Esophagus squamous epithelium (tissue), 5 donors: ENCODE results near the gene KLK12. TPM values are rescaled to one million over a fixed set of nuclear protein-coding genes. Genes with fewer than 3 reads are reported as not detected.

Experiments
- DNase-seq: peaks from one replicate; lab custom pipeline; 2025; lab: John Stamatoyannopoulos, UW
- H3K27ac ChIP-seq, 4 donors: fragments of 200-600 bp; sonication (generic); one replicate each; pipeline ENCODE4 v1.5.1; 2016 to 2019; ENCODE audit warnings: mild to moderate bottlenecking in 1 of 4
- H3K27me3 ChIP-seq, 4 donors: fragments of 200-600 bp; sonication (generic); 1 replicate in 3 of 4; 2 replicates in 1 of 4; pipeline versions ENCODE4 v1.5.1 to v1.6.0; 2017 to 2021; ENCODE audit warnings: antibody characterized with exemption in 1 of 4
- H3K36me3 ChIP-seq, 3 donors: fragments of 200-600 bp; sonication (generic); one replicate each; pipeline ENCODE4 v1.5.1; 2016 to 2019
- H3K4me1 ChIP-seq, 3 donors: fragments of 200-600 bp; sonication (generic); one replicate each; pipeline ENCODE4 v1.5.1; 2017 to 2019
- H3K4me3 ChIP-seq, 4 donors: fragments of 200-600 bp; sonication (generic); 1 replicate in 3 of 4; 2 replicates in 1 of 4; pipeline ENCODE4 v1.5.1; 2016 to 2019; ENCODE audit warnings: mild to moderate bottlenecking in 2 of 4, moderate library complexity in 1 of 4
- H3K9me3 ChIP-seq, 3 donors: fragments of 200-600 bp; sonication (generic); one replicate each; pipeline ENCODE4 v1.5.1; 2016 to 2019
- POLR2A ChIP-seq, 4 donors: fragments of 450-650 bp; IDR thresholded peaks; one replicate each; pipeline ENCODE4 v1.6.1; 2017; ENCODE audit warnings: antibody characterized with exemption in 4 of 4, mild to moderate bottlenecking in 4 of 4, moderate library complexity in 3 of 4
- WGBS, 2 donors: methylation state at CpG; one replicate each; pipeline ENCODE4 v1.1.5; 2018; 5-methylcytosine and 5-hydroxymethylcytosine counted together
- intact Hi-C: fragments of 100-400 bp; cut with DNase I; formaldehyde crosslinking; loops from one replicate; pipeline ENCODE4 v1.15.0; 2022
- total RNA-seq, 4 donors: library from RNA; depleted of rRNA; stranded (reverse); fragments of >200 nt; gene quantifications; one replicate each; pipeline ENCODE4 v1.1.0, GENCODE V29; 2016
- TF ChIP-seq, protein P1 (sequence below), 6 experiments: fragments of 450-650 bp in 4 of 6; fragments of 200-600 bp in 2 of 6; sonication (generic) in 2 of 6; IDR thresholded peaks; one replicate each; pipeline ENCODE4 v1.5.1; 2016 to 2019; ENCODE audit warnings: antibody characterized with exemption in 6 of 6, mild to moderate bottlenecking in 4 of 6, moderate library complexity in 4 of 6
- donor health status: DM: yes; HTN: yes; CAD: no.

Gene KLK12
- total RNA-seq, result 100 to 1,000 TPM in 2 of 4 donors, 10 to 100 TPM in 2; 16.2 to 231 (median 115) TPM

GRCh38 chr19:51034704-51035103 lies at the start of gene KLK12:
TSS of gene KLK12 (minus strand) at chr19:51035002. CDS start at chr19:51034621, 381 bp downstream.
- H3K27ac ChIP-seq, result peak within 1 kb of the TSS in 3 of 4 donors; percentile 43 to 79 (median 72)
- DNase-seq, result no peak
- intact Hi-C loops, result no loop called here

GRCh38 chr19:51084505-51084904 lies 49.7 kb upstream of the KLK12 start:
- no peak for DNase-seq
- WGBS, 2 donors, result 72 to 88% methylated on average over 4 to 5 of the region's 7 CpGs
- Histone ChIP-seq H3K27me3 (peaks cover 0 to 18% (median 0%) of the 10 kb centered on the region in 4 donors), H3K4me1 (peaks cover 0 to 3% (median 0%) of the 10 kb centered on the region in 3 donors), H3K9me3 (no peaks in the 10 kb centered on the region), H3K27ac (no peak overlapping the region), H3K36me3 (no peaks in the 10 kb centered on the region), H3K4me3 (no peak overlapping the region)
- TF ChIP-seq, protein P1, sequence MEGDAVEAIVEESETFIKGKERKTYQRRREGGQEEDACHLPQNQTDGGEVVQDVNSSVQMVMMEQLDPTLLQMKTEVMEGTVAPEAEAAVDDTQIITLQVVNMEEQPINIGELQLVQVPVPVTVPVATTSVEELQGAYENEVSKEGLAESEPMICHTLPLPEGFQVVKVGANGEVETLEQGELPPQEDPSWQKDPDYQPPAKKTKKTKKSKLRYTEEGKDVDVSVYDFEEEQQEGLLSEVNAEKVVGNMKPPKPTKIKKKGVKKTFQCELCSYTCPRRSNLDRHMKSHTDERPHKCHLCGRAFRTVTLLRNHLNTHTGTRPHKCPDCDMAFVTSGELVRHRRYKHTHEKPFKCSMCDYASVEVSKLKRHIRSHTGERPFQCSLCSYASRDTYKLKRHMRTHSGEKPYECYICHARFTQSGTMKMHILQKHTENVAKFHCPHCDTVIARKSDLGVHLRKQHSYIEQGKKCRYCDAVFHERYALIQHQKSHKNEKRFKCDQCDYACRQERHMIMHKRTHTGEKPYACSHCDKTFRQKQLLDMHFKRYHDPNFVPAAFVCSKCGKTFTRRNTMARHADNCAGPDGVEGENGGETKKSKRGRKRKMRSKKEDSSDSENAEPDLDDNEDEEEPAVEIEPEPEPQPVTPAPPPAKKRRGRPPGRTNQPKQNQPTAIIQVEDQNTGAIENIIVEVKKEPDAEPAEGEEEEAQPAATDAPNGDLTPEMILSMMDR (IDR thresholded peaks at IDR 0.05), result no peak
- TF ChIP-seq POLR2A (IDR thresholded peaks at IDR 0.05), result no peak
- intact Hi-C loops, result no loop called here

More at GRCh38 chr19:51034704-51035103, at the start of gene KLK12:
- Histone ChIP-seq H3K4me3 (peak within 1 kb of the TSS in 3 of 4 donors; percentile 3 to 33 (median 28)), H3K4me1 (peaks cover 0 to 26% (median 0%) of the 10 kb centered on the region in 3 donors), H3K9me3 (no peaks in the 10 kb centered on the region), H3K27me3 (peaks cover 0 to 16% (median 0%) of the 10 kb centered on the region in 4 donors), H3K36me3 (no peaks in the 10 kb centered on the region)
- 45 to 51% methylated on average over 10 to 11 of the region's 11 CpGs for WGBS, 2 donors
- no peak for TF ChIP-seq POLR2A (IDR thresholded peaks at IDR 0.05)
- TF ChIP-seq, protein P1 (IDR thresholded peaks at IDR 0.05), result no peak

DNA sequence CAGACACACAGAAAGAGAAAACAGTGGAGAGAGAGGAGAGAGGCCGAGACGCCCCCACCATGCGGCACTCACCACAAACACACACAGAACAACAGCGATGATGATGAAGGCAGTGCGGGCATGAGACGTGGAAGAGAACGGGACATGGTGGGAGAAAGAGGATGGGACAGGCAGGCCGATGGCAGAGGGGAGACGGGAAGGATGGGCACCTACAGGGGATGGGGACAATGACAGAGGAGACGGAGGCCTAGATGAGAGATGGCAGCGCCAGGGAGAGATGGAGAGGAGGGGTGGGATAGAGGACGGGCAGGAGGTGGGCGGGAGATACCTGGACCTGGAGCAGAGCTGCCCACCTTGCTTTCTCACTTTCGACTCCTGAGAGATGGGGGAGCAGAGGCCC lies 49.0 kb upstream of the KLK12 start:
- Histone ChIP-seq H3K9me3 (no peaks in the 10 kb centered on the region), H3K36me3 (no peaks in the 10 kb centered on the region), H3K27me3 (peaks cover 0 to 18% (median 0%) of the 10 kb centered on the region in 4 donors), H3K4me1 (peaks cover 0 to 4% (median 0%) of the 10 kb centered on the region in 3 donors), H3K27ac (no peak overlapping the region), H3K4me3 (no peak overlapping the region)
- no peak for DNase-seq
- no peak for TF ChIP-seq POLR2A (IDR thresholded peaks at IDR 0.05)
- TF ChIP-seq, protein P1 (IDR thresholded peaks at IDR 0.05), result no peak
- WGBS, 2 donors, result 70 to 85% methylated on average over 14 of the region's 14 CpGs
- intact Hi-C loops, result no loop called here

- Histone ChIP-seq H3K27me3 (peaks cover 0 to 18% (median 0%) of the 10 kb centered on the region in 4 donors), H3K27ac (no peak overlapping the region), H3K9me3 (no peaks in the 10 kb centered on the region), H3K36me3 (no peaks in the 10 kb centered on the region), H3K4me3 (no peak overlapping the region), H3K4me1 (peaks cover 0 to 4% (median 0%) of the 10 kb centered on the region in 3 donors)
- WGBS, 2 donors, result 42 to 56% methylated on average over 4 of the region's 4 CpGs
- TF ChIP-seq, protein P1 (IDR thresholded peaks at IDR 0.05), result no peak
- TF ChIP-seq POLR2A (IDR thresholded peaks at IDR 0.05), result no peak
- intact Hi-C loops, result no loop called here
- no peak for DNase-seq
These were observed 48.4 kb upstream of the KLK12 start for GRCh38 chr19:51083181-51083580.

DNA sequence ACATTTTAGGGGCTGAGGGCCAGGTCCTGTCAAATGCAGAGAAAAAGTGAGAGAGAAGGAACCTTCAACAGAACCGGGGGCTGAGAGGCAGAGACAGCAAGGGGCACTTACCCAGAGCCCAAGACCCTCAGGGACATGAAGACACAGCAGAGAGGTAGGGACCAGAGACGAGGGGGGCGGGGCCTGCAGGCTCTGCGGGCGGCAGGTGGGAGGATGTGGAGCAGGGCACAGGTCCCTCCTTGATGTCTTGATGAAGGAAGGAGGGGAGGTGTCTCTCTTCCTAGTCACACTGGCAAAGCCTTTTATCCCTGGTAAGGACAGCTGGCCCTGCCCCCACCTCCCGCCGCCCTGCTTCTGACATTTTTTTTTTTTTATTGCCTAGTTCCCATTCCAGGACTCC lies 47.8 kb upstream of the KLK12 start, which contains the start of gene KLK14:
Gene KLK14, minus strand, starts transcription at position 277 of the 400 bp plus-strand sequence. Its CDS starts 273 bp downstream, at position 4.
- Histone ChIP-seq H3K27ac (no peak within 1 kb of the TSS), H3K9me3 (no peaks in the 10 kb centered on the region), H3K27me3 (peaks cover 0 to 18% (median 0%) of the 10 kb centered on the region in 4 donors), H3K4me3 (no peak within 1 kb of the TSS), H3K4me1 (peaks cover 0 to 4% (median 0%) of the 10 kb centered on the region in 3 donors), H3K36me3 (no peaks in the 10 kb centered on the region)
- intact Hi-C loops, result no loop called here
- TF ChIP-seq POLR2A (IDR thresholded peaks at IDR 0.05), result no peak
- TF ChIP-seq, protein P1 (IDR thresholded peaks at IDR 0.05), result no peak
- no peak for DNase-seq
- WGBS, 2 donors, result 33 to 54% methylated on average over 7 of the region's 7 CpGs
